HG03025 (cell line): Measurements from ENCODE around the gene CCNYL1.
"Not testable (repeated sequence)": the region's sequence is repeated elsewhere in the genome, so short reads cannot be mapped to it uniquely, and the experiment has no call there.

Source experiments
- ATAC-seq: cut with Tn5 transposase; IDR thresholded peaks from one replicate; pipeline ENCODE4 v1.9.1; 2021; ENCODE audit warnings: mild to moderate bottlenecking, moderate library complexity; ENCODE audit not compliant: unreplicated experiment, low FRiP score

Gene CCNYL1

DNA sequence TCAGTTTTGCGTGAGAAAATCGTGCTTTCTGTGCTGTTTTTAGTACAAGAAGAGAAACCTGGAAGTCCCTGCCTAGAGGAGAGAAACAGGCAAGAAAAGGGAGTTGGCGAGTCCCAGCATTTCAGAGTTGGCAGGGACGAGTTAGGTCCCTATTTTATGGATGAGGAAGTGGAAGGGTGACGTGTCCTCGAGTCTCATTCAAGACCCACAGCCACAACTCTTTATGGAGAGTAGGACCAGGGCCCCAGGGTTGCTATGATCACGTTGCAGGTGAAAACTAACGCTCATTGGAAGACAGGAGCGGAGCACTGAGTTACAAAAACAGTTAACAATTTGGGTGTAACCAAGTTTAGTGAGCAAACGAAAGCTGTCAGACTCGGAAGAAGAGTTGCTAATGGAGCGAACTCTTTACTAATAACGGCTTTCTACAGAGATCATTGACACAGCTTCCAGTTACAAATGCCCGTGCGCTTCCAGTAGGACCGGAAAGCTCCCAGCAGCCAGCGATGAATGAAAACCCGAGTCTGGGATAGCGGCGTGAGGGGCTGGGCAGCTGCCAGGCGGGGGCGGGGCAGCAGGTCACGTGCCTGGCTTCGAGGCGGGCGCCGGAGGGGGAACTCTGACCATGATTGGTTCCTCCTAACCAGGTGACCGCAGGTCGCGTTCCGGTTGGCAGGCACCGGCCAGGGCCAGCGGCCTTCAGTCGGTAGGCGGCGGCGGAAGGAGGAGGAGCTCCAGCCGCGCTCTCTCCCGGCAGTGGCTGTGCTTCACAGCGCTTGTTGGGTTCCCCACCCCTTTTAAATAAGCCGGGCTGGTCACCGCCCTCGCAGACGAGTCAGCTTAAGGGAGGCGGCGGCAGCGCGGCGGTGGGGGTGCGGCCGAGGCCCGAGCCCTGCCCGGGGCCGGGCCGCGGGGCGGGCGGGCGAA is at the start of gene CCNYL1:
Gene CCNYL1, plus strand, starts transcription at position 827 of the 927 bp plus-strand sequence. CDS start 257 bp downstream, outside the sequence.
- ATAC-seq: peak; percentile 97

GRCh38 chr2:207662203-207662602 is 49.2 kb upstream of the CCNYL1 start:
- ATAC-seq: peak; percentile 75

DNA sequence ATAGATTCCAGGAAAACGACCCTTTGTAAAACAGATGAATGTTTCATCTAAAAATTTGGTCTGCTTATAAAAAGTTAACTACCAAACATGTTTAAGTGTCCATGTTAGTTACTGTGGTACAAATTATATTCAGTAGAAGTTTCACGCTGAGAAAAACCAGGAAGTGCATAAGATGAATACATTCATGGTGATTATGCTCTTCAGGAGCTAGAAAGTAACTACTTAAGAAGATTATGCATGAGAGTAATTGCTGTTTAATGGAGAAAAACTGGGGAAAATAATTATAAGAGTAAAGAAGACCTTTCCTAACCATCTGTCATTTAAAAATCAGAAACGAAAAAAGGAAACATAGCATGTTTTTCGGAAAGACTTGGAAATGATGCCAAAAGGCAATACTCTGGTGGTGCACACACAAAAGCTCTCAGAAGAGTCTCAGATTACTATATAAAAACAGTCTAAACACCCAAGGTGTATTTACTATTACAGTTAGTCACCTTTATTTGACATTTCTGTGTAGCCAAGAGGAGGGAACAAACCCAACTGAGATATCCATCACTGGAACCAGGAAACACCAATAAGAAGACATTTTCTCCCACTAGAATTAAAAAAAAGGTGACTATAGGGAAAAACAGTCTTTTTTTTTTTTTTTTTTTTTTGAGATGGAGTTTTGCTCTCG is 47.4 kb upstream of the CCNYL1 start:
- no peak for ATAC-seq

- ATAC-seq: no peak
These were observed 40.6 kb upstream of the CCNYL1 start for GRCh38 chr2:207670887-207671286.

DNA sequence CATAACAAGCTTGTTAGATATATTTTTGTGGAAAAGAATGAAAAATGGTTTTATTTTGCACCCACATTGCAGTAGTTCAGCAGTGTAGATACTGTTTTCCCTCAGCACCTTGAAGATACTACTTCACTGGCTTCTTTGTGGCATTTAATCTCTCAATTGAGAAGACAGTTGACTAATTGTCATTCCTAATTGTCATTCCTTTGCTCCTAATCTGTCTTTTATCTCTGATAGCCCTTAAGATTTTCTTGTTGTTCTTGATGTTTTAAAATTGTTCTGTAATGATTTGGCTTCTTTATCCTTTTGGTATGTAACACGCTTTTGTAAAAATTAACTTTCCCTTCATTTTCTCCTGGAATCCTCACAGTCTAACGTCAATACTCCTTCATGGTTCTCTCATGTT is 38.0 kb upstream of the CCNYL1 start:
- no peak for ATAC-seq

DNA sequence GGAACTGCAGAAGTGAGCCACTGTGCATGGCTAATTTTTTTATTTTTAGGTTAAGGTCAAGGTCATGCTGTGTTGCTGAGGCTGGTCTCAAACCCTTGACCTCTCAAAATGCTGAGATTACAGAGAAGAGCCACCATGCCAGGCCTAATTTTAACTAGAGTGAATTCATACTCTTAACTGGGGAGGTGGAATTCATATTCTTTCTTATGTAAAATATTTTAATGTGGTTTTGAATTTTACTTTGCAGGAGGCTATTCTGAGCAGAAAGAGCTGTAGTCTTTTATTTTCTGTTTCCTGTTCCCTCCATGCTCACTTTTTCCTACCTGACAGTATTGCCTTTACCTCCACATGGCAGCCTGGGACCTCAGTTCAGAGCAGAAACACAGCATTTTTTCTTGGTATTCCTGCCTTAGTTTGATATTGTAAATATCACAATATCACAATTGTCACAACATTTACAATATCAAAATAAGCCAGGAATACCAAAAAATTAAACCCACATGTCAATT is 37.1 kb upstream of the CCNYL1 start:
- ATAC-seq: no peak

GRCh38 chr2:207674826-207675225 is 36.6 kb upstream of the CCNYL1 start:
- no peak for ATAC-seq

DNA sequence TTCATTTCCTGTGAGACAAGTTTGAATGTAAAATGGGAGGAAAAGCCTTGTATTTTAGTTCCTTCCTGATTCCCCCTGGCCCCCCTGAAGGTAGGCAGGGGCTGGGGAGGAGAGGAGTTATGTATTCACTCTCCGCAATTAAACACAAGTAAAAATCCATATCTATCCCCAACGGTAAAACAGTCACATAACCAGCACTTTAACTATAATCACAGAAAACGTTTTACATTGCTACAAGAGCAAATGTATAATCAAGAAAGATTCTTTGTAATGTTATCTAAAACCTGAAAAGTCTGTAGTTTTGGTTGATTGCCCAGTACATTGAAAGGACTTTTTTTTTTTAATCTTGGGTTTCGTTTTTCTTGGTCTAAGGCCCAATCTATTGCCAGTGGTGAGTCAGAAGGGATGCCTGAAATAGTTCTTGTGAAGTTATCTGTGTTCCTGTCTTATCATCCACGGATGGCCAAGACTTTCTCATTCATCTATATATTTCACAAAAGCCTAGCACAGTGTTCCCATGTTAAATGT is 34.5 kb upstream of the CCNYL1 start:
- no peak for ATAC-seq

DNA sequence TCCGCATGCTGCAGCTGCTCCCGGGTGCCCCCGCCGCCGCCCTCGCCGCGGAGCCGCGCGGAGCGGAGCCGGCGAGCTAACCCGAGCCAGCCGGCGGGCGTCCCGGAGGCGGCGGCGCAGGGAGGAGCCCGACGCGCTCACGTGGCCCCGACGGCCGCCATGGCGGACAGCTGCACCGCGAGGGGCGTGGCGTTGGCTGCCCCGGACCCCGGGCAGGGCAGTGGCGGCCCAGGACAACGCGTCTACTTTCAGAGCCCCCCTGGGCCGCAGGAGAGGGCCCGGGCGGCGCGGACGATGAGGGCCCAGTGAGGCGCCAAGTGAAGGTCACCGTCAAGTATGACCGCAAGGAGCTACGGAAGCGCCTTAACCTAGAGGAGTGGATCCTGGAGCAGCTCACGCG is 30.0 kb upstream of the CCNYL1 start:
- ATAC-seq: no peak

DNA sequence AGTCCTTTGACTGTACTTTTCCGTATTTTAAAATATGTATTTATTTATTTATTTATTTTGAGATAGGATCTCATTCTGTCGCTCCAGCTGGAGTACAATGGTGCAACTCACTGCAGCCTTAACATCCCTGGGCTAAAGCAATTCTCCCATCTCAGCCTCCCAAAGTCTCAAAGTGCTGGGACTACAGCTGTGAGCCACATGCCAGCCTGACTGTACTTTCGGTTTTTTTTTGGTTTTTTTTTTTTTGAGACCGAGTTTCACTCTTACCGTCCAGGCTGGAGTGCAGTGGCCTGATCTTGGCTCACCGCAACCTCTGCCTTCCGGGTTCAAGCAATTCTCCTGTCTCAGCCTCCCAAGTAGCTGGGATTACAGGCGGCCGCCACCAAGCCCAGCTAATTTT is 28.9 kb upstream of the CCNYL1 start:
- ATAC-seq: no peak

DNA sequence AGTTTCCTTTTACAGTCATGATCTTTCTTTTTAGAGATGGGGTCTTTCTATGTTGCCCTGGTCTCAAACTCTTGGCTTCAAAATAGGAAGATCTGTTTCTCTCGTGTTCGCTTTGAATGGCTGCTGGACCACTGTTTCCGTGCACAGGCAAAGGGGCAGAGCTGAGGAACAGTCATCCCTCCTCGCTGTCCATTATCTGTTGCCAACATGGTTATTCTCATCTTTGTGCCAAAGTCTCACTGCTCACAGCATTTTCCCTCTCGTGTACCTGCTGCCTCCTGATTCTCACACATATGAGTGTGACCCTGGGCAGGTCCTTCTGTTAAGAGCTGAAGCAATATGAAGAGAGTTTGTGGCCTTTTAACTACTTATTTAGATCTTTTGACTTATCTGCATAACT is 28.0 kb upstream of the CCNYL1 start:
- no peak for ATAC-seq

DNA sequence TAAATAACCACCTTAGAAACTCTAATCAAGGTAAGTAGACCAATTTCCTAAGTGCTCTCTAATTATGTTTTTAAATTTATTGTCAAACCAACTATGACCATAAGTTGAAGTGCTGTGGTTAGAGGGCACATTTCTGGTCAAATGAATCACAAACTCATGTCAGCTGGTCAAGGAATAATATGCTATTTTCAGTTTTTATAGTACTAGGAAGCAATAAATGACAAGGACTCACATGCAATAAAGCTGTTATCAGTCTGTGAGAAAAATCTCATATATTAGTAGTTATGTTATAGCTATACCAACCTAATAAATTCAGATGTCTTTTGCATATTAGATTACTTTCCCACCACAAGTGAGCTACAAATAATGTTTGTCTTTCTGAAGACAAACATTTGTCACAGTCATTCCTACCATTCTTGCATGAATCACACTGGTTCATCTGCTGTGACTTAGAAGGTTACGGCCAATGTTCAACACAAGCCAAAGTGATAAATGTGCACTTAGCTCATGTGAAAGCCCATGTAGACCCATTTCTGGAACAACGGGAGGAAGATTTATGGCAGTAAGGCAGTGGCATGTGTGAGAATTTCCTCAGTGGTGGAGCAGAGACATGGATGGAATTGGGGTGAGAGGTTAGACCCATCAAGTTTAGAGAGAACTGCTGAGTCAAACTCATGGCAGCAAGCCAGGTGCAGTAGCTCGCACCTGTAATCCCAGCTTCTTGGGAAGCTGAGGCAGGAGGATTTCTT is 27.4 kb upstream of the CCNYL1 start:
- ATAC-seq: no peak

GRCh38 chr2:207686812-207687211 is 24.6 kb upstream of the CCNYL1 start:
- ATAC-seq: no peak

GRCh38 chr2:207688597-207688996 is 22.8 kb upstream of the CCNYL1 start:
- no peak for ATAC-seq

DNA sequence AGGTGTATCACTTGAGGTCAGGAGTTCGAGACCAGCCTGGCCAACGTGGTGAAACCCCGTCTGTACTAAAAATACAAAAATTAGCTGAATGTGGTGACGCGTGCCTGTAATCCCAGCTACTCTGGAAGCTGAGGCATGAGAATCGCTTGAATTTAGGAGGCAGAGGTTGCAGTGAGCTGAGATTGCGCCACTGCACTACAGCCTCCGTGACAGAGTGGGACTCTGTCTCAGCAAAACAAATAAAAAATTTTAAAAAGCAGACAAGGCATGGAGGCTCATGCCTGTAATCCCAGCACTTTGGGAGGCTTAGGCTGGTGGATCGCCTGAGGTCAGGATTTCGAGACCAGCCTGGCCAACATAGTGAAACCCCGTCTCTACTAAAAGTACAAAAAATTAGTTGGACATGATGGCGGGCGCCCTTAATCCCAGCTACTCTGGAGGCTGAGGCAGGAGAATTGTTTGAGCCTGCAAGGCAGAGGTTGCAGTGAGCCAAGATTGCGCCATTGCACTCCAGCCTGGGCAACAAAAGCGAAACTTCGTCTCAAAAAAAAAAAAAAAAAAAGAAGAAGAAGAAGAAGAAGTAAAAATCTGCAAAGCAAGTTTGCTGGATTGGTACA is 20.5 kb upstream of the CCNYL1 start:
- ATAC-seq: not testable (repeated sequence)

DNA sequence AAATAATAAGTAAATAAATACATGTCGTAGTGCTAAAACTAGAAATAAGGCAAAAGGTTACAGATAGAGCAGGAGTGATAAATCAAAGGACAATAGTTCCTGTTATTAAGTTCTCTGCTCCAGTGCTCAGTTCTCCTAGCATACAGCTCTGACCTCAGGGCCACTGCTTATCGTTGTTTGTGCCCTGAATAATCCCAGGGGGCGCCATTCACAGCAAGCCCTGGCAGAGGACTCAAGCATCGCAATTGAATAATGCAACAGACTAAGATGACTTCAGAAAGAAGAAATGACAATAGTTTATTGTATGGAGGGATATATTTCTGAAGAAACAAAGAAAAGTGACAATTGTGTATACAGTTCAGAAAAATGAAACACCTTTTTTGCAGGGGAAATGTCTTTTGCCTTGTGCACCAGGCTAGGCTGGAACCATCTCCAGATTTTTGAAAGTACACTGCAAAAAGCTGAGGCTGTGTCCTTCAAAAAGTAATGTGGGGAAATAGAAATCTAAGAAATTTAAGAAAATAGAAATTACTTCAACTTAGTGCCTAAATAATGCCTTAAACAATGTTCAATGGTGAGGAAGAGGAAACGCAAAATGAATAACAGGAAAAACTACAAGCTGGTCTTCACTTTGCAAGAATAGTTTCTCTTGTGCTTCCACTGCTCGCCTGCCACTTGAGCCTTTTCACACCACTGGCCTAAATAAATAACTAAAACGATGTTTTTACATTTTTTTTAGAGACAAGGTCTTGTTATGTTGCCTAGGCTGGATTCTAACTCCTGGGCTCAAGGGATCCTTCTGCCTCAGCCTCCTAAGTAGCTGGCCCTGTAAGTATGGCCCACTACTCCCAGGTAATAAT is 19.0 kb upstream of the CCNYL1 start:
- no peak for ATAC-seq

GRCh38 chr2:207693641-207694249 is 17.7 kb upstream of the CCNYL1 start:
- ATAC-seq: no peak

DNA sequence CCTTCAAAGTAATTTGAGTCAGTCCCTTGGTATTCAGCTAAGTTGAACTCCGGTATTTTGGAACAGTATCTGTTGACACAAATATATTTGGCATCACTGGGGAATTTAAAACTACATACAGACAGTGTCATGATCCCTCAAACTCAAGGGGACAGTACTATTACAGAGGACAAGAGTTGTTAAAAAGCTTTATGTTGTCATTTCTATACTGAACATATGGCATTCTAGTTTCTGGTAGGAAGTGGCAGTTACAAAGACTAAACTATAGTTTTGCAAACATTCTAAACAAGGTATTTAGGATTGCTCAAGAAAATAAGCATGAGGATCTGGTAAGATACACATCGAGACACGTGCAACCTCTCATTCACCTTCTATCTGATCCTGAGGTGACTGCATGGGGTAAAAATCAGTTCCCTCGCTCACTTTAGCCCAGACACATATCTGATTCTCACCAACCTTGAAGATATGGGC is 16.6 kb upstream of the CCNYL1 start:
- no peak for ATAC-seq

GRCh38 chr2:207695293-207695692 is 16.1 kb upstream of the CCNYL1 start:
- ATAC-seq: no peak
